Activated CD4-positive, alpha-beta T cell treated with anti-CD3 and anti-CD28 coated beads for 4 hours (primary cell): ENCODE measurements around the gene NAA11.

Source experiments
- DNase-seq, 2 donors: peaks; one replicate each; pipeline ENCODE4 v3.0.0-alpha.2; 2020

The NAA11 gene

DNA sequence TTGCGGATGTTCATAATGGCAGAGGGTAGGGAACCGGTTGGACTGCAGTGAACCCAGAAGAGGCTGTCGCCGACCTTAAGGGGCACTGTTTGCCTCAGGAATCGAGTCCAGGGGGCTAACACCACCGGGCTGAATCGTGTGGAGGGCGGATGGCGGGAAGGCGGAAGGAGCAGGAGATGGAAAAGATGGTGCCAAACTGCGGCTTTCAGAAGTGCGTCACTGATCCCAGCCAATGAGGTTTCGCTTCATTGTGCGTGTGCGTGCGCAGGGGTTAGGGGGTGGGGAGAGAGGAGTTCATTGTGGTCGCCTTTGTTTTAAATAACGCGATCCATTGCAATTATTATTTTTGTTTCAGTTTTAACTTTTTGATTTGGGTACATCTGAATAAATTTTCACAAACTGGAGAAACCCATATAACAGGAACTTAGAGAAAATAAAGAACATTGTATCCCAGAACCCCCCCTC, at the start of gene NAA11:
NAA11 (minus strand) TSS at position 198 of the 465 bp plus-strand sequence; CDS start at position 14, 184 bp downstream.
- DNase-seq = no peak

DNA sequence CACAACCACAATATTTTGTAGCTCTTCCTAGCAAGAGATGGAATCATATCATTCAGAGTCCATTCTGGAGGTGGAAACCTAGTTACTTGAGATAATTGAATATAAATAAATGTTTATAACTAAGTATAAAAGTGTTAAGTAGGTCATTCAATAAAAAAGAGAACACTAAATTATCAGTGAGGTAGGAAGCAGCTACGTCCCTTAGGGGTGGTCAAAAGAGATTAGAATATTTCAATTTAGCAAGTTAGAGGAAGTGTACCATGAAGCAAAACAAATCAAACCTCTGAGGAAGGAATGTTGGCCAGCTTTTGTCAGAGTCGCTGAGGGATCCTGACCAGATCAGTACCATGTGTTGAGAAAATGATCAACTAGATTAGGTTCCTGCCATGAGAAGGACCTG, 44.2 kb upstream of the NAA11 start:
- no peak for DNase-seq

DNA sequence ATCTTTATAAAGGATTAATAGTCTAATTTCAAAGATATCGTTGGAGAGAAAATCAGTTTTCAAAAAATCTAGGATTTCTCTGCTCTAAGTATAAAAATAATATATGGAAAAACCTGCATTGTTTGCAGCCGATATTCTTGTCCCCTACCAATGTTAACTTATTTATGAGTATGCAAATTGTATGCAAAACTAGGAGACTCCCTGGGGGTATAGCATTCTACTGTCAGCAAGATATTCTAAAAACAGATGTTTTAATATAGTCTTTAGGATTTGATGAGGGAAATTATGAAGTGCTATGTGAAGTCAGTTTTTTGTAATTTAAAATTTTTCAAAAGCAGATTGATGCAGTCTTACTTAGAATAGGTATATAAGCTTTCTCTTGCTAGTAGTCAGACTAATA, 41.2 kb upstream of the NAA11 start:
- no peak for DNase-seq

GRCh38 chr4:79366422-79366821, 40.6 kb upstream of the NAA11 start:
- DNase-seq = no peak

- DNase-seq = no peak
Observed at GRCh38 chr4:79364061-79364460, 38.2 kb upstream of the NAA11 start.

DNA sequence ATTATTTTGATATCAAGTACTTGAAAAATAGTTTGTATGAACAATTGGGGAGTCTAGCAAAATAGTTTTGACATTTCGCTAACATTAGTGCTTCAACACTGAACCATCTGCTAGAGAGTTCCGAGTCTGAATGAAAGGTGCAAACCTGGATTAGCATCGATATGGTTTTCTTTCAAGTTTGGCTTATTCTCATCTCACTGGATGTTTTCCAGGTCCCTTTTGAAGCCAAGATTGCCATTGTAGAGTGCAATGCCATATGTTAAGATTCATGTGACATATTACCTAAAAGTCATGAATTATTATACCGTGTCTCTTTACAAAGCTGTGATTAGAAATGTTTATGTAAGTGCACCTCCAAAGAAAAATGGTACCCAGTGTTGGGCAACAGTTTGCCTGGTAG, 36.8 kb upstream of the NAA11 start:
- DNase-seq = no peak

DNA sequence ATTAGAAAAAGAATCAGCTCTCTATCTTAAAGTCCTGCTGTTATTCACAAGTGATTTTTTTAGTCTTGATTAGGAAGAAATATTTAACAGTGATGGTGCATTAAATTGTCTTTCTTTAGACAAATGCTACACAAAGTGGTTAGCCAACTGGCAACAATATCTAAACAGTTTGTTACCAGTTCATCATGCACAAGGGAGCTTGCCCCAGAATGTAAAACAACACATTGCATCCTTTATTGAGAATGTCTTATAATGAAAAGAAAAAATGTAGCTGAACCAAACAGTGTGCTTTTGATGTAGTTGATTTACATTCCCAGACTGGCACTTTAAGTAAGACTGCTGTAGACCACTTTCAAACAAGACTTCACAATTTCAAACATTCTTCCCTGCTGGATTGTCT, 34.1 kb upstream of the NAA11 start:
- no peak for DNase-seq

- no peak for DNase-seq
Observed at GRCh38 chr4:79358438-79358837, 32.6 kb upstream of the NAA11 start.

GRCh38 chr4:79357365-79357764, 31.5 kb upstream of the NAA11 start:
- DNase-seq = no peak

- DNase-seq = no peak
Observed at GRCh38 chr4:79353075-79353474, 27.2 kb upstream of the NAA11 start.

- no peak for DNase-seq
Observed at GRCh38 chr4:79348405-79348804, 22.5 kb upstream of the NAA11 start.

GRCh38 chr4:79341893-79342653, 16.2 kb upstream of the NAA11 start:
- no peak for DNase-seq

DNA sequence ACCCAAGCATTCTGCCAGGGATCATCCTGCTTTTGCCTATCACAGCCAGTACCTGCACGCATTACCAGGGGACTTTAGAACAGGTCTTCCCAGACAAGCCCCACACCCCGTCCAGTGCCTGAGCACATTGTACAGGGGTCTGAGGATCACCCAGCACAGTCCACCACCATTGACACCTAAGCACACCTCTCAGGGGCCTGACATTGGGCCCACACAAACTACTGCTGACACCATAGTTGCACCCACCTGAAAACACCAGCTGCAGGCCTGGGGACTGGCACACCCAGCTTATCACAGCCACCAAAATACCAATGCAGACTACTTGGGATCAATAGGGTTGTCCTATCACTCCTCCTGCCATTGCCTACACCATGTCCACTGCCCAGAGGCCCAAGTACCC, 14.7 kb upstream of the NAA11 start:
- no peak for DNase-seq

DNA sequence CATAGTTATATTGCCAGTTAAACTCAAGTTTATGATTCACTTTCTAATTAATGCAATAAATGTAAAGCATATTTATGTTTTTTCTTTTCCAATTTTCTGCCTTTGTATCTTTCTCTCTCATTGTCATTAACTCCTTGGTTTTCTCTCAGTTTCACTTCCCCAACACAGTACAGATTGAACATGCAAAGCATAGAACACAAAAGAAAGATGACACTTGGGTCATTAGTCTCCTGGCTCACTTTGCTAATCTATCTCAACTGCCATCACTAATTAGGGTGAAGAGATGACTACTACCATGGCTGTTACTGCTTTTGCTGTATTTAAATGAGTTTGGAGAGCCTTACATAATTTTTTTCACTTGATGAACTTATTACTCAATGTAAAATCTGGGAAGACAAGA, 12.3 kb upstream of the NAA11 start:
- DNase-seq = no peak

- DNase-seq = no peak
Observed at GRCh38 chr4:79334783-79335182, 8.9 kb upstream of the NAA11 start.

- DNase-seq = no peak
Observed at GRCh38 chr4:79334341-79334740, 8.5 kb upstream of the NAA11 start.

DNA sequence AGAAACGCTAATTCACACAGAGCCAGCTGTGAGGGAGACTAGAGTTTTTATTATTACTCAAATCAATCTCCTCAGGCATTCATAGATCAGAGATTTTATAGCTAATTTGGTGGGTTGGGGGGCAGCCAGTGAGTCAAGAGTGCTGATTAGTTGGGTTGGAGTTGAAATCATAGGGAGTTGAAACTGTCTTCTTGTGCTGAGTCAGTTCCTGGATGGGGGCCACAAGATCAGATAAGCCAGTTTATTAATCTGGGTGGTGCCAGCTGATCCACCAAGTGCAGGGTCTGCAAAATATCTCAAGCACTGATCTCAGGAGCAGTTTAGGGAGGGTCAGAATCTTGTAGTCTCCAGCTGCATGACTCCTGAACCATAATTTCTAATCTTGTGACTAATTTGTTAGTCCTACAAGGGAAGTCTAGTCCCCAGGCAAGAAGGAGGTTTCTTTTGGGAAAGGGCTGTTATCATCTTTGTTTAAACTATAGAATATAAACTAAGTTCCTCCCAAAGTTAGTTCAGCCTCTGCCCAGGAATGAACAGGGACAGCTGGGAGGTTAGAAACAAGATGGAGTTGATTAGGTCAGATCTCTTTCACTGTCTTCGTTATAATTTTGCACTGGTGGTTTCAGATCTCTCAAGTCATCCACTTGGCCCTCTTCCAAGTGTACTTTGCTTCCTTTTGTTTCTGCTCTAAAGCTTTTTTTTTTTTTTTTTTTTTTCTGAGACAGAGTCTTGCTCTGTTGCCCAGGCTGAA, 5.4 kb upstream of the NAA11 start:
- no peak for DNase-seq

DNA sequence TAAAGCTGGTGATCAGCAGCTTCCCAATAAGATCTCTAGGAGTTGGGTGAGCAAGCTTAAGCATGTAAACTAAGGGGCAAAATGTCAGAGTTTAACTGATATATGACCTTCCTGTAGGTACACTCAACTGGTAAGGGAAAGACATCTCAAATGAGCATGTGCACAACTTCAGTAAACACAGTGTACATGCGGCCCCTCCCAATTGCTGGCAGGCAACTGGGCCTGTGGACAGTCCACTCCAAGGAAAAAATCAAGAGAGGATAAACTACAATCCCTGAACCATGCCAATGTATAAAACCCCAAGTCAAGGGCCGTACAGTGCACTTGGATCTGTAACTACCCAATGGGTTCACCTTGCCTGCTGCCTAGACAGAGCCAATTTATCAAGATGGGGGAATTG, 4.9 kb upstream of the NAA11 start:
- no peak for DNase-seq

- DNase-seq = no peak
Observed at GRCh38 chr4:79325436-79325835, 425 bp downstream of the NAA11 start.

GRCh38 chr4:79319975-79320374, 5.9 kb downstream of the NAA11 start:
- no peak for DNase-seq

DNA sequence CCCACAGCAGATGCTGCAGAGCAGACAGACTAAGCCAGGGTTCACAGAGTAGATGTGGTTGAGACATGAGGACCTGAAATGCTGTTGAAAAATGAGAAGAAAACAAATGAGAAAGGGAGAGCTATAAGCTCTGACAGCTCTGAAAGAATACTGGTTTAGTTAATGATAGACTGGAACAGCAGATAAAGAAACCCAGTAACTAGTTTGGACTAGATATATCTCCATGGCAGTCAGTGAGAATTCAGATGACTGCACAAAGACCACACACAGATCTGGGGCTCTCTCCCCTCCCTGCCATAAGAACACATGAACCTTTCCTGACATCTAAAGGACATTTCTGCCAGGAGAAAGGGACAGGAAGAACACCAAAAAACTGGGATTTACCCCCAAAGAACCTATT, 8.2 kb downstream of the NAA11 start:
- DNase-seq = no peak

GRCh38 chr4:79315891-79316290, 10.0 kb downstream of the NAA11 start:
- no peak for DNase-seq

GRCh38 chr4:79311279-79311678, 14.6 kb downstream of the NAA11 start:
- DNase-seq = no peak

- no peak for DNase-seq
Observed at GRCh38 chr4:79308971-79309370, 16.9 kb downstream of the NAA11 start.
